MG63 (cell line): ENCODE data around the gene SLC5A5. TPM values are rescaled to one million over a fixed set of nuclear protein-coding genes. Genes with fewer than 3 reads are reported as not detected.
"Not testable (repeated sequence)": the region's sequence is repeated elsewhere in the genome, so short reads cannot be mapped to it uniquely, and the experiment has no call there.

Source experiments
- DNase-seq: peaks from one replicate; pipeline ENCODE4 v3.0.0-alpha.2; 2020
- H3K27me3 ChIP-seq: fragments of 250-450 bp; sonication (Bioruptor Pico); 2 replicates; pipeline ENCODE4 v1.5.1; 2020; ENCODE audit warnings: mild to moderate bottlenecking, moderate library complexity
- H3K36me3 ChIP-seq: fragments of 250-450 bp; sonication (Bioruptor Pico); 2 replicates; pipeline ENCODE4 v1.5.1; 2020; ENCODE audit warnings: mild to moderate bottlenecking, moderate library complexity
- H3K4me3 ChIP-seq: fragments of 250-450 bp; sonication (Bioruptor Pico); 2 replicates; pipeline ENCODE4 v1.5.1; 2020; ENCODE audit warnings: mild to moderate bottlenecking, moderate library complexity
- H3K9me3 ChIP-seq: fragments of 250-450 bp; sonication (Bioruptor Pico); 2 replicates; pipeline ENCODE4 v1.5.1; 2020; ENCODE audit warnings: mild to moderate bottlenecking, moderate library complexity
- total RNA-seq: library from RNA; depleted of rRNA; stranded (reverse); fragments of >200 nt; shearing (Covaris generic); gene quantifications from 2 replicates; pipeline ENCODE4 v1.2.3, GENCODE V29; 2014; ENCODE audit warnings: low replicate concordance

Gene SLC5A5
- total RNA-seq, 1 experiment from 2014 or later: not detected

DNA sequence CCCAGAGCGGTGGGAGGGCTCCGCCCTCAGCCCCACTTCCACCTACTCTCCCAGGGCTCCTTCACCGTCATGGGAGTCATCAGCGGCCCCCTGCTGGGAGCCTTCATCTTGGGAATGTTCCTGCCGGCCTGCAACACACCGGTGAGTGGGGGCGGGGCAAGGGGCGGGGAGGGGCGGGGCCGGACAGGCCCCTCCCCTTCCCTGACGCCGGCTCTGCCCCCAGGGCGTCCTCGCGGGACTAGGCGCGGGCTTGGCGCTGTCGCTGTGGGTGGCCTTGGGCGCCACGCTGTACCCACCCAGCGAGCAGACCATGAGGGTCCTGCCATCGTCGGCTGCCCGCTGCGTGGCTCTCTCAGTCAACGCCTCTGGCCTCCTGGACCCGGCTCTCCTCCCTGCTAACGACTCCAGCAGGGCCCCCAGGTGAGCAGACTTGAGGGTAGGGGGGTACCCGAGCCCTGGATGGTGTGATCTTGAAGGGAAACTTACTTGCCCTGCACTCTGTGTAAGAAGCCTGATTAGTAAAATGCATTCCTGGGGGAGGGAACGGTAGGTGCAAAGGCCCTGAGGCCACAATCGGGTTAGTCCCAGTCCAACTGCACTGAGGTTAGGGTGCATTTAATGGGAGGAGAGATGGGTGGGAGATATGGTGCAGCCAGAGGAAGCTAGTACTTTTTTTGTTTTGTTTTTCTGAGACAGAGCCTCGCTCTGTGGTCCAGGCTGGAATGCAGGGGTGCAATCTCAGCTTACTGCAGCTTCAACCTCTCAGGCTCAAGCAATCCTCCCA, 12.1 kb downstream of the SLC5A5 start:
- Histone ChIP-seq H3K4me3 (no peak overlapping the region), H3K9me3 (no peaks in the 10 kb centered on the region), H3K27me3 (peaks cover 24% of the 10 kb centered on the region), H3K36me3 (no peaks in the 10 kb centered on the region)
- DNase-seq: no peak

- Histone ChIP-seq H3K36me3 (no peaks in the 10 kb centered on the region), H3K9me3 (no peaks in the 10 kb centered on the region), H3K27me3 (peaks cover 18% of the 10 kb centered on the region), H3K4me3 (no peak overlapping the region)
- no peak for DNase-seq
Observed at GRCh38 chr19:17886515-17886914, 14.8 kb downstream of the SLC5A5 start.

DNA sequence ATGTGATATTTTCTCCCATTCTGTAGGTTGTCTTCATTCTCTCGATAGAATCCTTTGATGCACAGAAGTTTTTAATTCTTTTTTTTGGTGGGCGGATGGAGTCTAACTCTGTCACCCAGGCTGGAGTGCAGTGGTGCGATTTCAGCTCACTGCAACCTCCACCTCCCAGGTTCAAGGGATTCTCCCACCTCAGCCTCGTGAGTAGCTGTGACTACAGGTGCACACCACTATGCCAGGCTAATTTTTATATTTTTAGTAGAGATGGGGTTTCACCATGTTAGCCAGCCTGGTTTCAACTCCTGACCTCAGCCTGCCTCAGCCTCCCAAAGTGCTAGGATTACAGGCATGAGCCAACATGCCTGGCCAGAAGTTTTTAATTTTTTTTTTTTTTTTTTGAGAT, 15.5 kb downstream of the SLC5A5 start:
- H3K9me3 ChIP-seq, DNase-seq, H3K36me3 ChIP-seq, H3K4me3 ChIP-seq: not testable (repeated sequence)
- peaks cover 18% of the 10 kb centered on the region for H3K27me3 ChIP-seq

GRCh38 chr19:17888260-17888659, 16.5 kb downstream of the SLC5A5 start:
- Histone ChIP-seq H3K27me3 (peaks cover 23% of the 10 kb centered on the region), H3K36me3 (no peaks in the 10 kb centered on the region), H3K4me3 (no peak overlapping the region), H3K9me3 (no peaks in the 10 kb centered on the region)
- no peak for DNase-seq

GRCh38 chr19:17889609-17890214, 18.0 kb downstream of the SLC5A5 start:
- peak; percentile 36 for DNase-seq
- H3K36me3 ChIP-seq: no peaks in the 10 kb centered on the region
- peaks cover 24% of the 10 kb centered on the region for H3K27me3 ChIP-seq
- no peaks in the 10 kb centered on the region for H3K9me3 ChIP-seq
- no peak overlapping the region for H3K4me3 ChIP-seq

GRCh38 chr19:17893766-17894165, 22.0 kb downstream of the SLC5A5 start:
- Histone ChIP-seq H3K9me3 (no peaks in the 10 kb centered on the region), H3K4me3 (no peak overlapping the region), H3K27me3 (peaks cover 47% of the 10 kb centered on the region), H3K36me3 (no peaks in the 10 kb centered on the region)
- no peak for DNase-seq

GRCh38 chr19:17902701-17903100, 31.0 kb downstream of the SLC5A5 start:
- Histone ChIP-seq H3K27me3 (peaks cover 30% of the 10 kb centered on the region), H3K9me3 (peaks cover 6% of the 10 kb centered on the region; the same call in 1 of the 2 replicates), H3K4me3 (no peak overlapping the region), H3K36me3 (no peaks in the 10 kb centered on the region)
- DNase-seq: peak; percentile 13

GRCh38 chr19:17908244-17908643, 36.5 kb downstream of the SLC5A5 start:
- peaks cover 18% of the 10 kb centered on the region for H3K9me3 ChIP-seq
- DNase-seq: no peak
- peaks cover 10% of the 10 kb centered on the region for H3K27me3 ChIP-seq

GRCh38 chr19:17909003-17909732, 37.4 kb downstream of the SLC5A5 start:
- Histone ChIP-seq H3K27me3 (peaks cover 6% of the 10 kb centered on the region), H3K9me3 (peaks cover 26% of the 10 kb centered on the region), H3K36me3 (no peaks in the 10 kb centered on the region), H3K4me3 (no peak overlapping the region)
- no peak for DNase-seq

More at GRCh38 chr19:17908244-17908643, 36.5 kb downstream of the SLC5A5 start:
- no peaks in the 10 kb centered on the region for H3K36me3 ChIP-seq
- no peak overlapping the region for H3K4me3 ChIP-seq

GRCh38 chr19:17910791-17911360, 39.1 kb downstream of the SLC5A5 start:
- DNase-seq: no peak
- Histone ChIP-seq H3K36me3 (no peaks in the 10 kb centered on the region), H3K4me3 (no peak overlapping the region)

DNA sequence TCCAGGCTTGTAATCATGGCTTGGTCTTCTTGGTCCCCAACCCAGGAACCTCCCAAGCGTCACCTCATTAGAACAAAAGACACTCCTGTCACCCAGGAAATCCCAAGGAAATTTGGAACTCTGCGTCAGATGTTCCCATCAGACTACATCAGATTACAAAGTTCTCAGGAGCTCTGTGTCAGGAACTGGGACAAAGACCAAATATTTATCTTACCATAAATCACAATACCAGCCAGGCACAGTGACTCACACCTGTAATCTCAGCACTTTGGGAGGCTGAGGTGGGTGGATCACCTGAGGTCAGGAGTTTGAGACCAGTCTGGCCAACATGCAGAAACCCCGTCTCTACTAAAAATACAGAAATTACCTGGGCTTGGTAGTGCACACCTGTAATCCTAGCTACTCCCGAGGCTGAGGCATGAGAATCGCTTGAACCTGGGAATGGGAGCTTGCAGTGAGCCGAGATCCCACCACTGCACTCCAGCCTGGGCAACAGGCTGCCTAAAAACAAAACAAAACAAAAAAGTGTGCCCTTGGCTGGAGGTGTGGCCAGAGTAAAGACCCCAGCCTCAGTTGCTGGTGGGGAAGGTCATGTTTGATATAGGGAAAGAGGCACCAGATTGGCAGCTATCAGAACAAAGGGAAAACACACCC, 44.3 kb downstream of the SLC5A5 start:
- DNase-seq: no peak
- Histone ChIP-seq H3K27me3 (peaks cover 9% of the 10 kb centered on the region), H3K4me3 (no peak overlapping the region), H3K9me3 (peaks cover 16% of the 10 kb centered on the region), H3K36me3 (no peaks in the 10 kb centered on the region)

More at GRCh38 chr19:17910791-17911360, 39.1 kb downstream of the SLC5A5 start:
- H3K9me3 ChIP-seq: peaks cover 26% of the 10 kb centered on the region
- peaks cover 6% of the 10 kb centered on the region for H3K27me3 ChIP-seq

DNA sequence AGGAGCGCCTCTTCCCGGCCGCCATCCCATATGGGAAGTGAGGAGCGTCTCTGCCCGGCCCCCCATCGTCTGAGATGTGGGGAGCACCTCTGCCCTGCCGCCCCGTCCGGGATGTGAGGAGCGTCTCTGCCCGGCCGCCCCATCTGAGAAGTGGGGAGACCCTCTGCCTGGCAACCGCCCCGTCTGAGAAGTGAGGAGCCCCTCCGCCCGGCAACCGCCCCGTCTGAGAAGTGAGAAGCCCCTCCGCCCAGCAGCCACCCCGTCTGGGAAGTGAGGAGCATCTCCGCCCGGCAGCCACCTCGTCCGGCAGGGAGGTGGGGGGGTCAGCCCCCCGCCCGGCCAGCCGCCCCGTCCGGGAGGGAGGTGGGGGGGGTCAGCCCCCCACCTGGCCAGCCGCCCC, 46.4 kb downstream of the SLC5A5 start:
- not testable (repeated sequence) for H3K4me3 ChIP-seq, DNase-seq, H3K36me3 ChIP-seq, H3K27me3 ChIP-seq
- peaks cover 15% of the 10 kb centered on the region for H3K9me3 ChIP-seq

DNA sequence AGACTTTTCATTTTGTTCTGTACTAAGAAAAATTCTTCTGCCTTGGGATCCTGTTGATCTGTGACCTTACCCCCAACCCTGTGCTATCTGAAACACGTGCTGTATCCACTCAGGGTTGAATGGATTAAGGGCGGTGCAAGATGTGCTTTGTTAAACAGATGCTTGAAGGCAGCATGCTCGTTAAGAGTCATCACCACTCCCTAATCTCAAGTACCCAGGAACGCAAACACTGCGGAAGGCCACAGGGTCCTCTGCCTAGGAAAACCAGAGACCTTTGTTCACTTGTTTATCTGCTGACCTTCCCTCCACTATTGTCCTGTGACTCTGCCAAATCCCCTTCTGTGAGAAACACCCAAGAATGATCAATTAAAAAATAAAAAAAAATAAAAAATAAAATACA, 47.4 kb downstream of the SLC5A5 start:
- DNase-seq, H3K36me3 ChIP-seq, H3K4me3 ChIP-seq, H3K27me3 ChIP-seq, H3K9me3 ChIP-seq: not testable (repeated sequence)

DNA sequence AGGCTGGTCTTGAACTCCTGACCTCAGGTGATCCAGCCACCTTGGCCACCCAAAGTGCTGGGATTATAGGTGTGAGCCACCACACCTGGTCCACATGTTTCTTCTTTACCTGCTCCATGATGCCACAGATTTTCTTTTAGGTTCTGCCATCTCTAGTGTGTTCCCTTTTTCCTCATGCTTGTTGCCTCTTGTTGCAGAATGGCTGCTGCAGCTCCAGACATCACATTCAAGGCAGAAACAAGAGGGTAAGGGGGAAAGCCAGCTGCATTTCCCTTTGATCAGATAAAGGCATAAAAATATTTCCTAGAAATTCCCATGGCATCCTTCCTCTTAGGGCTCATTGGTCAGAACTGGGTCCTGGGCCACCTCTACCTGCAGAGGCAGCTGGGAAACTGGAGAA, 48.8 kb downstream of the SLC5A5 start:
- H3K36me3 ChIP-seq: no peaks in the 10 kb centered on the region
- no peak overlapping the region for H3K4me3 ChIP-seq
- H3K27me3 ChIP-seq: peaks cover 6% of the 10 kb centered on the region
- DNase-seq: no peak
- H3K9me3 ChIP-seq: peaks cover 5% of the 10 kb centered on the region

- no peaks in the 10 kb centered on the region for H3K36me3 ChIP-seq
- no peak for DNase-seq
Observed at GRCh38 chr19:17922138-17922537, 50.4 kb downstream of the SLC5A5 start.

DNA sequence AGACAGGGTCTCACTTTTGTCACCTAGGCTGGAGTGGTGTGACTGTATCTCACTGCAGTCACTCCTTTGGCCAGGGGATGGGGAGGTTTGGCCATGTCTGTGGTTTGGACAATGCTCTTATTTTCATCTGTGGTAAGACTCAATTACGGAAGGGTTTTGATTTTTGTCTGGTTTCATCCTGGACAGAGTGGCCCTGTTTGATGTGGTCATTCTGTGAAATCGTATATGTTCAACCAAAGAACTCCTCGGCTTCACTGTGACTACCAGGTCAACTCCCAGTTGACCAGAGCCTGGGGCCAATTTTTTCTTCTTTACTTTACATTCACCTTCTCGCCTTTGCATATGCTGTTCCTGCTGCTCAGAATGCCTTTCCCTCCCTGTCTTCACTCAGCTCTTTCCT, 54.3 kb downstream of the SLC5A5 start:
- DNase-seq: no peak
- Histone ChIP-seq H3K4me3 (no peak overlapping the region), H3K36me3 (no peaks in the 10 kb centered on the region), H3K9me3 (no peaks in the 10 kb centered on the region), H3K27me3 (no peaks in the 10 kb centered on the region)

More at GRCh38 chr19:17922138-17922537, 50.4 kb downstream of the SLC5A5 start:
- H3K27me3 ChIP-seq: peaks cover 2% of the 10 kb centered on the region; the same call in 1 of the 2 replicates
- peaks cover 5% of the 10 kb centered on the region for H3K9me3 ChIP-seq
- no peak overlapping the region for H3K4me3 ChIP-seq
